NCI-H1417 treated with DMSO at 0.1 percent for 48 hours (cell line): ENCODE results near the gene AMIGO1.

Experiments used
- DNase-seq: peaks from one replicate; lab custom pipeline; 2025; lab: John Stamatoyannopoulos, UW

Gene AMIGO1

DNA sequence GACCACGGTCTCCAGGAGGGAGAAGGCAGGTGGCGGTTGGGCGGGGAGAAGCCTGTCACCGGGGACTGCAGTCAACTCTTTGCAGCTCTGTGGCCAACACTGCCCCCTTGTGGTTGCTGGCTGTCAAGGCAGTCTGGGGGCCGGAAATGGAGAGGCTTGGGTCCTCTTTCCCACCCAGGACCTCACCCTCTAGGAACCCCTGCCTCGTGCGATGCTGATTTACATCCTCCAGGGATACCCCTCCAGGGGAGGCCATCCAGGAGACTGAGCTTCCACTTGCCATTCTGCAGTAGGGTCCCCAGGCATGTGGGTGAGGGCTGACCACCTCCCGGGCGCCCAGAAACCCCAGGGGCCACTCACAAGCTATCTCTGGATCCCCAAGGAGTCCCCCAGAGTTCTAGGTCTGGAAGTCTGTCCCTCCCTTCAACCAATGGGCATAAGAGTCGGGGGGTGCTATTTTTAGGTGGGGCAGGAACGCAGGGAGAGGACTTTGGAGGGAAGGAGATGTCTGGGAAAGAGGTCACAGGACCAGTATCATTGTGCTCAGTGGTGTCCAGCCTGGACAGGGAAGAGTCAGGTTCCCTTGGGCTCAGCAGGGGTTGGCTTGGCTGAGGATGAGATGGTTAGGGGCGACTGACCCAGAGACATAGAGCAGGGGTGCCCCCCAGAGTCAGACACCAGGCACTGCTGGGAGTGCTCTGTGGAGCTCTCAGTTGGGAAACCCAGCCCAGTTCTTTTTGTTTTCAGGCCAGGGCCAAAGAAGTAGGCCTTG lies 23.0 kb upstream of the AMIGO1 start:
- no peak for DNase-seq

DNA sequence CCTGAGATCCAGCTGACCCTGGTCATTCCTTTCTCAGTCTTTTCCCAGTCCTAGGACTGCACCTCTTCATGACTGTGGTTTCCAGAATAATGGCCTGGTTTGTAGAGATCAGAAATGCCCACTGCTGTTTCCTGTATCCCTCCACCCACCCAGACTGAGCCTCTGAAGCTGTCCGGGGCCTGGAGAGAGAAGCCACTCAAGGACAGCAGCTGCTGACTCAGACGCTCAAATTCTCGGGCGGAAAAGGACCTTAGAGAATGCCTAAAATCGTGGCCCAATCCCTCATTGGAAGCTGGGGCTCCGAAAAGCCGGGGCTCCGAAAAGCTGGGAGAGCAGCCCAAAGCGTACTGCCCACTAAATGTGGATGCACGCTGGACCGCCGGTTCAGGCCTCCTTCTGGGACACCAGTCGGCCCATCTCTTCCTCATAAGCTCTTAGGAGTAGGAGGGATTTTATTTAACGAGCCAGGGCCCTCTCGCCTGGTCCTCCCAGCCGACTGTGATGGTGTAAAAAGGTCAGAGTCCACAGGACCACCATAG lies 22.4 kb upstream of the AMIGO1 start:
- no peak for DNase-seq

DNA sequence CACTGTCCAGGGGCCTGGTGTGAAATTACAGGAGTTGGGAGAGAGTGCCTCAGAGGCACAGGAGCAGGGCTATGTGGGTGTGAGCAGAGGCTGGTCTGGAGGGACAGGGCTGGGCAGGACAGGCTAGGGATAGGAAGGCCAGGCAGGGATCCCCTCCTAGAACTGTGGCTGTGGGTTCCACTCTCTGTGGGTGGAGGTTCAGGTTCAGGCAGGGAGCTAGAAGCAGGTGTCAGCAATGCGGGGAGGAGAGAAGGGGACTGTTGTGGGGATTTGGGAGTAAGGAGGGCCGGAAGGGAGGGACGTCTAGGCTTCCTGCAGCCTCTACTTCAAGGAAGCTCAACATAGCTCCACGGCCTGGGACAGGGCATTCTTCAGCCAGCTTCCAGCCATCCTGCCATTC lies 21.9 kb upstream of the AMIGO1 start:
- DNase-seq = no peak

DNA sequence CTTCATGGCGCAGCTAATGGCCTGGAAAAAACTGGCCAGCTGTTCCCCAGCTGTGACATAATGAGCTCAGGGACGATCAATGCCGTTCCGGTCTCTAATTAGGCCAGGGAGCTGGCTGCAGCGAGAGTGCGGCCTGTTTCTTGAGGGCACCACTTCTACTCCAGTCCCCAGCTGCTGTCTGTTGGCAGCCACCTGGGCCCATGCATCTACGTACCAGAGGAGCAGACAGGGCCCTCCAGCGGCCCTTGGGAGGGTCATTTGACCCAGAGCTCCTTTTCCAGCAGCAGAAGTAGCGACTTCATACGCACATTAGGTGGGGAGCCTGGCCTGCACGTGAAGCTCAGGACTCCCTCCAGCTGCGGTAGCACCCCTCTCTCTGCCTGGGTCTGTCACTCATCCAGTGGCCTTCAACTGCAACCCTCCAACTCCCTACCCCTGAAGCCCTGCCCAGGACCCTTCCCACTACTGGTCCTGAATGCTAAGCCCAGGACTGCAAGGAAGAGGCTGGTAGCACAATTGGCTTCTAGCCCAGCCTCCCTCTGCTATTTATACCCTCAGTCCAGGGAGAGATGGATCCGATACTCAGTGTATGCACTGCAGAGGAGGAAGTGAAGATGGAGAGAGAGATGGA lies 21.0 kb upstream of the AMIGO1 start:
- DNase-seq = no peak

DNA sequence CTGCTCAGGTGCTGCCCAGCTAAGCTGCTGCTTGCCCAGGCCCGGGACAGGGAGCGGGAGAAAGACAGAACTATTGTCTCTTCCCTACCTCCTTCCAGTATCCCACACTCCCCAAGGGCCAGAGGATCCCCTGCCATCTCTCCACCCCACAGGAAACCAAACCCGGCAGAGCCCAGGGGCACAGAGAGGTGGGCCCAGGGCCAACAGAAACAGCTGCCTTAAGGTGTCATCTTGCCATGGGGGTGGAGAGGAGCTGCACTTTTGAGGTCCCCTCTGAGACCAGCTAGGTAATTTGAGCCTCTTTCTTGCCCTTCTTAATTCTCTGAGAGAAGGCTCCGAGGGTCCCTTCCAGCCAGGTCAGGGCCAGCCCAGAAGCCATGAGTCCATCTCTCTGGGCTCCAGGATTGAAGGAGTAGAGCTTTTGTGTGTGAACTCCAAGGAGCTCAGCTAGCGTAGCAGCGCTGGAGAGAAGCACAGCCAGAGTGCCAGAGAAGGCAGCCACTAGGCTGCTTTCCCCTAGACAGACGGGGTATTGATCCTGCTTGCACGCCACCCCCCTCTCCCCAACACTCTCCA lies 20.4 kb upstream of the AMIGO1 start:
- no peak for DNase-seq

DNA sequence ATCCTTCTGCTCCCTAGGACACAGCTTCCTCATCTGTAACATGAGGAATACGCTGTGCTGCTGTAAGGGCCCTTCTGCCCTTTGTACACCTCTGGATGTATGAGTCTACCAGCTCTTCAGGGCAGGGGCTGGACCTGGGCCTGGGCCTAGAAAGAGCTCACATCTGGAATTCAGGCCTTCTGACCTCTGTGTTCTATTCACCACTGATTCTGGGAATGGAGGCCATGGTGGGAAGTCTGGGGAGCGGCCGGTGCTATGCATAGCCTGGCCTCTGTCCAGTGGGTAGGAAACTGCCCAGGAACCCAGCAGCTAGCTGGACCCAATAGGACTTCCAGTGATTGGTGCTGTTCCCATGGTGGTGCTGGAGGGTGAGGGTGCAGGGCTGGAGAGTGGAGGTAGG lies 19.2 kb upstream of the AMIGO1 start:
- DNase-seq = no peak

DNA sequence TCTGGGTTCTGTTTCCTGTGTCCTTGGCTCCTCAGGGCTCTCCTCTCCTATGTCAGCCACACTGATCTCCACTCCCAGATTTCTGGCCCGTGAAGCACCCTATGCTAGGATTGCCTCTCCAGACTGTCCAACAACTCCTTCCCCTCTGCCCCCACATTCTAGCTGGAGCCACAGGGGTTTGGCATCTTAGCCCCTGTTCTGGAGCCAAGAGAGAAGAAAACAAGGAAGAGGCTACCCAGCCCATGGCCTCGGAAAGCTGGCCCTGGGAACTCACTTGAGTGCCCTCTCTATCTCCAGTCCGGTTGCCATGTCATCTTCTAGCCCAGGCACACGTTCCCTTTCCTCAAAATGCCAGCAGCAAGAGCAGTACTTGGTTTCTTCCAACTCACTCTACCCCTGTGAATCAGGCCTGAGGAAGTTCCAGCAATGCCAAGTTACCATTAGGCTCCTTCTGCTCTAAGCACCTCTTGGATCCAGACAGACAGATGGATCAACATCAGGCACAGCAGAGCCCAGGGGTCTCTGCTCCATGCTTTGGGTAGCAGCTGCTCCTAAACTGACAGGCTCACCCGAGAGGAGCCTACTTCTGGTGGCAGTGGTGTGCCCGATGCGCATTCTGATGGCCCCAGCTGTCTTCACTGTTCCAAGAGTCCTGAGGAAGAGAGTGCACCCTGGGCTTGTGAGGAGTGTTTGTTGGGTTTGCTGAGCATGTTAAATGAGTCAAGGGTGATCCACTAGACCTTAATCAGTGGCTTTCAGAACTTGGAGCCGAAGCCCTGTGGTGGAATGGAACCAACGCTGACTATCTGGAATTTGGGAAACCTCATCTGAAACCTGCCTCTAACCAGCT lies 18.5 kb upstream of the AMIGO1 start:
- no peak for DNase-seq

DNA sequence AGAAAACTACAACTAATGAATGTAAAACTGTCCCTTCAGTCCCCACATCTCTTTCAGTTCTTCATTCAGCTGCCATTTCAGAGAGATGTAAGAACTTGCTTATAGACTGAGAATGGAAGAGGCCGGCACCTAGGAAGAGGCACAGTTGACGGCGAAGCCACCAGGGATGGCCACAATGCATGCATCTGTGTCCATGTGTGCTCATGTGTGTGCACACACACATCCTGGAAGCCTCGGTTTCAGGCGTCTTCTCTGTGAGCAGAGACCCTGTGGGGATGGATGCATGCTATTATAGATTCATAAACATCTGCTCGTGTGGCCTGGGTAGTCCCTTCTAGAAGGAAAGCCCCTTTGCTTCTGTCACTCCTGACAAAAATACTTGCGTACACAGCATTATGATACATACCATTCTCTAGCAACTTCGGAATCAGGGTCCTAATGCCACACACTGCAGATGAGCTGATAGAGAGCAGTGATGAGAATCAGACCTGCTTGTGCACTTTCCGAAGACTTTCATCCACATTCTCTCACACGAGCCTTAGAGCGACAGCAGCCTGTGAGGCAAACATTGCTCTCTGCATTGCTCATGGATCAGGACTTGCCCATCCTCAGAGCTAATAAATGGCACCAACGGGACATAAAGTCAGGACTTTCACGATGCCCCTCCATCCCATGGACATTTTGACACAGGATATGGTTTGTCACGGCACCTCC lies 17.7 kb upstream of the AMIGO1 start:
- DNase-seq = no peak

DNA sequence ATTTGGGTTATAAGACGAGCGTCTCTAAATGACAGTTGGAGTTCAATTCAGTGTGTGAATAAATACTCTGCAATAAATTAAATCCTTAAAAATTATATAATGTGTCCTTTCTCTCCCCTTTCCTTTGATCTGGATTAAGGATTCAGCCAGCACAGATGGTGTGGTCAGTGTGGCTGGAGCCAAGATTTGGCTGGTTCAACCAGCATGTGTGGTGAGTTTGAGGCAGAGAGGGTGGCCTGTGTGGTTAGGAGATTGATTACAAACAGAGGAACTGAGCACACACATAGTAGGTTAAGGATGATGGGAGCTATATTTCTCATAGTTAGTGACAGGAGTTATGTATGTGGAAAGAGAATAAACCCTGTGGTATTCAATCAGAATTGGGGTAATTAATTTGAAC lies 14.2 kb upstream of the AMIGO1 start:
- no peak for DNase-seq

DNA sequence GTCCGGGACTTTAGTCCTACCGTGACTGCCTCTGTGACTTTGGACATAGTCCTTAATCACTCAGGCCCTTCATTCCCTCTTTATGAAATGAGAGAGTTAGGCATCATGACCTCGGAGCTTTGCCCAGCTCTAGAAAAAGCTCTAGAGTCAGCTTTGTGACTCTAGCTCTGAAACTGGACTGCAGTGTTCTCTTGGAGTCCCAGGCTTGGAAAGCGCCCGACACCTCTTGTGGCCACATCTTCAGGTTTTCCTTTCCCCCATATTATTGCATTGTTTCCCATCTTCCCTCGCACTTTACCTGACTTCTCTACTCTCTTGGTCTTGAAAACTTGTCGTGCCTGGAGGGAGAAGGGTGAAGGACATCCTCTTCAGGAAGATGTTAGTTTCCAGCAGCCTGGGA lies 12.5 kb upstream of the AMIGO1 start:
- DNase-seq = no peak

DNA sequence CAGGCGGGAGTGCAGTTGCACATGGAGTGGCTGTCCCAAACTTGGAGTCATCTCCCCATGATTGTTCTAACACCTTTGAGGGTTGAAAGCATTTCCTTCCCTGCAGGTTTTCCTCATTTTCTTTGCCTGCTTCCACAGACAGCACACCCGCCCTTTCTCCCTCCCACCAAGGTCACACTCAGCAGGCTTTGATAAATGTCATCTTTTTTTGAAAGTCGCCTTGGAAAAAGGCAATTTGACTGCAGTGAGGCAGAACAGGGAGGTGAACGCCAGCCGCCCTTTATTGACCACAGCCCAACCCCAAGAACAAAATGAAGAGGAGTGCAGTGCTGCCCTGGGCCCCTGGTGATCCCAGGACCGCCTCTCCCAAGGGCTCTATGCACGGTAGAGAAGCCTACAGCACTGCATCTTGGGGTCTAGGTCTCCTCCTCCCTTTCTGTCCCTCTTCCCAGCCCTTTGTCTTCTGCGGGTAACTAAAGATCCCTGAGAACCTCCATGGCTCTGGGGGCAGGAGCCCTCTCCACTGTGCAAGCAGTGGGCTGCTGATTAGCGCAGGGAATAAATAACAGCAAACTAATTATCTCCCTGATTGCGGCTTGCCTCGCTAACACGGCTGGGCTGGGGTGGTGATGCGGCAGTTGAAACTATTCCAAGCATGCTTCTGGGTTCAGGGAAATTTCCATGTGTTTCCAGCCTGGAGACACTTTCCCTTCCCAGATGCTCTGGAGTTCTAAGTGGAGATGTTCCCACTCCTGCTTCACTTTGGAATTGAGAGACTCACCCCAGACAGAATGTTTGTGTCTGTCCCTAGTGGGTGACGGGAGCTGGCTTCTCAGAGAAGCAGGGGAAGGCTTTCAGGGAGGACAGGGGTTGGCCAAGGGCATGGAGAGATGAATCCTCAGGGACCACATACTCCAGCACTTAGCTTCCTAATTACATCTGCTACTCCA lies 11.8 kb upstream of the AMIGO1 start:
- DNase-seq = no peak

DNA sequence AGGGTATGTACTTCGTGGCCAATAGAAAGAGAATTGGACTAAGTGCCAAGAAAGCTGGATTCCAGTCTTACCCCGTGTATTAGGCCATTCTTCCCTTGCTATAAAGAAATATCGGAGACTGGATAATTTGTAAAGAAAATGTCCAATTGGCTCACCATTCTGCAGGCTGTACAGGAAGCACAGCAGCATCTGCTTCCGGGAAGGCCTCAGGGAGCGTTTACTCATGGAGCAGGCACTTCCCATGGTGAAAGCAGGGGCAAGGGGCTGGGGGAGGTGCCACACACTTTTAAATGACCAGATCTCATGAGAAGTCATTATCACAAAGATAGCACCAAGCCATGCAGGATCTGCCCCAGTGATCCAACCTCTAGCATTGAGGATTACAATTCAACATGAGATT lies 7.8 kb upstream of the AMIGO1 start:
- DNase-seq = no peak

DNA sequence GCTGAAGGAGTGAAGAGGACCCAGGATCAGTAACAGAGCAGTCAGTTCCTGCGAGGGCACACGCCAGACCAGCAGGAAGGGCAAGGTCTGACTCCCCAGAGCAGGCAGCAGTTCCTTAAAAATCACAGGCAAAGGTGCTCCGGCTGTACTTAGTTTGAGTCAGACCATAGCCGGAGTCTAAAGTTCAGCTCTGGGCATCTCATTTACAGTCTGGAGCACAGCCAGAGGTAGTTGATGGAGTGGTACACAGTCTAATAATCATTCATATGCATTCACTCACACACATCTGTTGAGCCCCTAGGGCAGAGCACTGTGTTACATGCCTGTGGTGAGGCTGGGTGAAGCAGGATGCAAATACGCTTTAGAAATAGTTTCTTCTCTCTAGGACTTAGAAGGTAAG lies 7.3 kb upstream of the AMIGO1 start:
- no peak for DNase-seq

DNA sequence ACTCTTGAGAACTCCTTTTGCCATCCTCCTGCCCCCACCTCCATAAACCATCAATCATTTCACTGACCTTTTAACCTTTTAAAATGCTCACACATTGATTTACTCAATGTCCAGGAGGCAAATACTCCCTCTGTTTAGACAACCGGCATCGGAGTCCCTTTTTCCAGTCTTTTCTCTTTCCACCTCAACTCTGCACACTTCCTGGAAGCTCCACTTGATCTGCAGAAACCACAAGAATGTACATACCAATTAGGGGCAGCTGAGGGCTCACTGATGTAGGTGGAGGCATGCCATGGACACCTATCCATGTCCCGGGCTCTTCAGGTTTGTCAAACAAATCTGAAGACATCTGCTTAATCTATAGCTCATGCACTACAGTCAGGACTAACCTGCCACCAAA lies 5.3 kb upstream of the AMIGO1 start:
- no peak for DNase-seq

DNA sequence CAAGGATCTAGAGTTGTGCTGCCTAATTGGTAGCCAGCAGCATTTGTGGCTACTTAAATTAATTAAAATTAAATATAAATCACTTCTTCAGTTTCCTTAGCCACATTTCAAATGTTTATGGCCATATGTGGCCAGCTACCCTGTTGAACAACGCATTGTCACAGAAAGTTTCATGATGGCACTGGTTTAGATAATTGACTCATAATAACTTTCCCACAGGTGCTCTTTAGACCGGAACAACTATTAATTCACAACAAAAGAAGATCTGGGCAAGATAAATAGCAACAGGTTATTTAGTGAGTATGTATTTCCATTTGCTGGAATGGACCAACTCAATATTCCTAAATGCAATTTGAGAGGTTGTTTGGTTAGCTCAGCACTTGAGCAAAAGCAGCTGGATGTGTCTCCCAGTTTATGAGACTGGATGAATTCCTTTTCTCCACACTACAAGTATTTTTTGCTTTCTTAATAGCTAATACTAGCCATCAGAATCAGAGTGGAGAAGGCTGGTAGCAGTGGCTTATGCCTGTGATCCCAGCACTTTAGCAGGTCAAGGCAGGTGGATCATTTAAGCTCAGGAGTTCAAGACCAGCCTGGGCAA lies 3.7 kb upstream of the AMIGO1 start:
- DNase-seq = no peak

DNA sequence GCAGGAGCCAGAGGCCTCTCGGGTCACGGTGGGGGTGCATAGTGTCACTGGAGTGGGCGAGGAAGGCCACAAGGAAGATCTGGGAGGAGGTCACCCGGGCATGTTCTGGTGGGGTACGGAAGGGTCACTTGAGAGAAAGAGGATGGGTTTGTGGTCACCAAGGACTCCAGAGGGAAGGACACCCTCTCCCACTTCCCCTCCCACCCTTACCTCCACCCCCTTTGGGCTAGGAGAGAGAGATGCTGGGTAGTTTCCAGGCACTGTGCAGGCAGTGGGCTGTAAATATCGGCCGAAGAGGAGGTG lies 703 bp downstream of the AMIGO1 start:
- DNase-seq = no peak

DNA sequence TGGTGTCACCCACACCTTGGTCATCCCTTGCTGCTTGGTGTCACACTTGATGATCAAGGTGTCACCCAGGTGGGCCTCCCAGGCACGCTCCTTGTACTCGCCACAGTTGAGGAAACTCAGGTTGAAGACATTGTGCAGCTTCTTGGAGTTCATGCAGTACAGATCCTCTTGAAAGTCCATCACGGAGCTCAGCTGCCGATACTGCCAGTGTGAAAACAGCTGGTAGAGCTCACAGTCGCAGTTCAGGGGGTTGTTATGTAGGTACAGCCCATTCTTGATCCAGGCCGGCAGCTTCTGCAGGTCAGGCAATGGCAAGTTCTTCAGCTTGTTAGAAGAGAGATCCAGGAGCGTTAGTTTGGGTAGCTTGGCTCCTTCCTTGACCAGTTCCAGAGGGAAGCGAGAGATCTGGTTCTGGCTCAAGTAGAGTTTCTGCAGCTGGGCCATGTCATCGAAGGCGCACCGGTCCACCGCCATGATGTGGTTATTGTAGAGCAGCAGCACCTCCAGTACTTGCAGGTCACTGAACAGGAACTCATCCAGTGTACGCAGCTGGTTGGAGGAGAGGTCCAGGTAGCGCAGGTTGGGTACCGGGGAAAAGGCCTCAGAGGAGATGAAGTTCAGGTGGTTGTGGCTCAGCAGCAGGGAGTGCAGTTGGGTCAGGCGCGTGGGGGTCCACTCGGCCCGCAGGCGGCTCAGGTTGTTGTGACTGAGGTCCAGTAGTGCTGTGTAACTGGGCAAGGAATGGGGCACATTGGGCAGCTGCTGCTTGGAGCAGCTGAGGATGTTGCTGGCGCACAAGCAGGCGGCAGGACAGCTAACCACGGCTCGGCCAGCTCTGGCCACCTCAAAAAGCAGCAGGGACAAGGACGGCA lies 1.3 kb downstream of the AMIGO1 start:
- no peak for DNase-seq

DNA sequence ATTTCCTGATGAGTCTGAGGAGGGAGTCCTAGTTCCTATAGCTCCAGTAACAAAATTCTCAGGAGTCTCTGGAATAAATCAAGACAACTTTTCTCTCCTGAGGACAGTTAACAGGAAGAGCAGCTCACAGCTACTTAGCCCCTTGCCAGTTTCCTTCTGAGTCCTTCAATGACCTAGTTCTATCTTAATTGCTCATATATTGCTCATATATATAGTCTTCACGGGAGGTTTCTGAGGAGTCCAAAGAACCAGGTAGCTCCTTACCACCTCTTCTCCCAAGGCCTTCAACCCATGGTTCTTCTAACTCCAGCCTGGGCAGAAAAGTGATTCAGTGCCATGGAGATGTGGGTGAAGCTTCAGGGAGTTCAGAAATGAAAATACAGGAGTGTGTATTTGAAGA lies 4.6 kb downstream of the AMIGO1 start:
- DNase-seq = no peak

DNA sequence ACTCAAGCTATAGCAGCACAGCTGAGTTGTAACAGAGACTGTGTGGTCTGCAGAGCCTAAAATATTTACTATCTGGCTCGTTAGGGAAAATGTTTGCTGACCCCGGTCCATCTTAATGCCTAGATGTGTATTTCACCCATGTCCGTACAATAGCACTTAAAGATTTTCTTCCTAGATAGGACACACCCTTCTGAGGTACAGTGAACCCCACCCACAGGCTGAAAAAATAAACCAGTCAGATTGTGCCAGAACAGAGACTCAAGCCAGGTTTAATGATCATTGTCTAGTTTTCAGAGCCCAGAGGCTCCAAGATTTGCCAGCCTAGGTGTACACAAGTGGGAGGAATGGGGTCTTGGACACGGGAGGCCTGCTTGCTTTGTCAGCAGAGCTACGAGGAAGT lies 5.6 kb downstream of the AMIGO1 start:
- no peak for DNase-seq
